ENCODE measurements around the gene MLH1.

MLH1 gene

GRCh38 chr3:36965440-36965839, 27.9 kb upstream of the MLH1 start:
- no peak overlapping the region for H3K4me2 ChIP-seq (ENCODE audit: low read length, poor library complexity, severe bottlenecking)
- no peak overlapping the region for H3K4me3 ChIP-seq (ENCODE audit: insufficient read depth in 1 of 2, low read depth in 1 of 2, low read length in 2 of 2)
- H3K4ac ChIP-seq (ENCODE audit: low read depth in 1 of 2, low read length in 2 of 2), result no peak overlapping the region
- H3K18ac ChIP-seq (ENCODE audit: low read depth in 1 of 2, low read length in 2 of 2), result no peak overlapping the region
- H3K4me1 ChIP-seq (ENCODE audit: control insufficient read depth, insufficient read depth, low read depth, low read length), result peaks cover 3% of the 10 kb centered on the region
- H4K8ac ChIP-seq (ENCODE audit: low read length), result no peak overlapping the region
- no peak overlapping the region for H3K23ac ChIP-seq (ENCODE audit: low read length in 2 of 2)
- H2BK5ac ChIP-seq (ENCODE audit: low read depth, low read length, poor library complexity, severe bottlenecking), result no peak overlapping the region
- H3K36me3 ChIP-seq (ENCODE audit: control insufficient read depth in 1 of 2, insufficient read depth in 2 of 2, low read depth in 1 of 2, low read length in 2 of 2), result no peaks in the 10 kb centered on the region
- no peak overlapping the region for H4K91ac ChIP-seq (ENCODE audit: low read length)
- 82% methylated on average over 3 of the region's 3 CpGs for WGBS
- no peak overlapping the region for H2BK15ac ChIP-seq (ENCODE audit: low read depth, poor library complexity, severe bottlenecking)
- DNase-seq, result no peak
- H3K27me3 ChIP-seq (ENCODE audit: control insufficient read depth in 1 of 2, insufficient read depth in 1 of 2, low read length in 2 of 2), result no peaks in the 10 kb centered on the region
- no peaks in the 10 kb centered on the region for H3K79me1 ChIP-seq (replicated peaks; ENCODE audit: low read length, poor library complexity, severe bottlenecking)
- H2AK5ac ChIP-seq (ENCODE audit: low read length, severe bottlenecking), result no peak overlapping the region
- H3K27ac ChIP-seq (ENCODE audit: low read length, poor library complexity, severe bottlenecking), result no peak overlapping the region
- no peak overlapping the region for H2BK120ac ChIP-seq (ENCODE audit: low read depth, low read length)
- H3K9ac ChIP-seq (ENCODE audit: low read length), result no peak overlapping the region
- no peak overlapping the region for H2BK12ac ChIP-seq (ENCODE audit: low read length in 2 of 2)
- no peak overlapping the region for H3K14ac ChIP-seq (ENCODE audit: low read length in 2 of 2)
- no peak overlapping the region for H2AFZ ChIP-seq (ENCODE audit: low read depth, low read length)
- H3K9me3 ChIP-seq (ENCODE audit: control insufficient read depth, low read length), result no peaks in the 10 kb centered on the region

DNA sequence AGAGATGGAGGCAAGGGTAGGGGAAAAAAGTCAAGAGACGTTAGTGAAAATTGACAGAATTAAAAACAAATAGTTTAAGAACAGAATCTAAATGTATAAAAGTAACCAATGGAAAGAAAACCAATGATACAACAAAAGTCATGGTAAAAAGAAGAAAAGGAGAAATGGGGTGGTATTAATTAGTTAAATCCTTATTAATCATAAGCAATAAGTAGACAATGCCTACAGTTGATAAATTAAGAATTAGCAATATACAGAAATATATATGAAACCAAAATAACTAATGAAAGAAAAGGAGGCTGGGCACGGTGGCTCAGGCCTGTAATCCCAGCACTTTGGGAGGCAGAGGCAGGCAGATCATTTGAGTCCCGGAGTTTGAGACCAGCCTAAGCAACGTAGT, 24.2 kb upstream of the MLH1 start:
- Histone ChIP-seq H3K4me2 (ENCODE audit: low read length, poor library complexity, severe bottlenecking) (no peak overlapping the region), H3K18ac (ENCODE audit: low read depth in 1 of 2, low read length in 2 of 2) (peak overlapping the region in 1 of 2 experiments; percentile 14), H3K36me3 (ENCODE audit: control insufficient read depth in 1 of 2, insufficient read depth in 2 of 2, low read depth in 1 of 2, low read length in 2 of 2) (no peaks in the 10 kb centered on the region), H3K9ac (ENCODE audit: low read length) (no peak overlapping the region), H4K91ac (ENCODE audit: low read length) (no peak overlapping the region), H3K14ac (ENCODE audit: low read length in 2 of 2) (no peak overlapping the region), H3K27me3 (ENCODE audit: control insufficient read depth in 1 of 2, insufficient read depth in 1 of 2, low read length in 2 of 2) (no peaks in the 10 kb centered on the region), H3K4me3 (ENCODE audit: insufficient read depth in 1 of 2, low read depth in 1 of 2, low read length in 2 of 2) (no peak overlapping the region), H3K27ac (ENCODE audit: low read length, poor library complexity, severe bottlenecking) (no peak overlapping the region), H3K4ac (ENCODE audit: low read depth in 1 of 2, low read length in 2 of 2) (no peak overlapping the region), H2AFZ (ENCODE audit: low read depth, low read length) (no peak overlapping the region), H3K23ac (ENCODE audit: low read length in 2 of 2) (no peak overlapping the region), H2BK15ac (ENCODE audit: low read depth, poor library complexity, severe bottlenecking) (no peak overlapping the region), H2BK120ac (ENCODE audit: low read depth, low read length) (no peak overlapping the region), H4K8ac (ENCODE audit: low read length) (no peak overlapping the region), H3K4me1 (ENCODE audit: control insufficient read depth, insufficient read depth, low read depth, low read length) (peaks cover 3% of the 10 kb centered on the region), H2BK12ac (ENCODE audit: low read length in 2 of 2) (no peak overlapping the region), H3K79me1 (replicated peaks; ENCODE audit: low read length, poor library complexity, severe bottlenecking) (no peaks in the 10 kb centered on the region), H2AK5ac (ENCODE audit: low read length, severe bottlenecking) (no peak overlapping the region), H3K9me3 (ENCODE audit: control insufficient read depth, low read length) (no peaks in the 10 kb centered on the region), H2BK5ac (ENCODE audit: low read depth, low read length, poor library complexity, severe bottlenecking) (no peak overlapping the region)
- WGBS, result 91% methylated on average over 4 of the region's 4 CpGs
- no peak for DNase-seq

DNA sequence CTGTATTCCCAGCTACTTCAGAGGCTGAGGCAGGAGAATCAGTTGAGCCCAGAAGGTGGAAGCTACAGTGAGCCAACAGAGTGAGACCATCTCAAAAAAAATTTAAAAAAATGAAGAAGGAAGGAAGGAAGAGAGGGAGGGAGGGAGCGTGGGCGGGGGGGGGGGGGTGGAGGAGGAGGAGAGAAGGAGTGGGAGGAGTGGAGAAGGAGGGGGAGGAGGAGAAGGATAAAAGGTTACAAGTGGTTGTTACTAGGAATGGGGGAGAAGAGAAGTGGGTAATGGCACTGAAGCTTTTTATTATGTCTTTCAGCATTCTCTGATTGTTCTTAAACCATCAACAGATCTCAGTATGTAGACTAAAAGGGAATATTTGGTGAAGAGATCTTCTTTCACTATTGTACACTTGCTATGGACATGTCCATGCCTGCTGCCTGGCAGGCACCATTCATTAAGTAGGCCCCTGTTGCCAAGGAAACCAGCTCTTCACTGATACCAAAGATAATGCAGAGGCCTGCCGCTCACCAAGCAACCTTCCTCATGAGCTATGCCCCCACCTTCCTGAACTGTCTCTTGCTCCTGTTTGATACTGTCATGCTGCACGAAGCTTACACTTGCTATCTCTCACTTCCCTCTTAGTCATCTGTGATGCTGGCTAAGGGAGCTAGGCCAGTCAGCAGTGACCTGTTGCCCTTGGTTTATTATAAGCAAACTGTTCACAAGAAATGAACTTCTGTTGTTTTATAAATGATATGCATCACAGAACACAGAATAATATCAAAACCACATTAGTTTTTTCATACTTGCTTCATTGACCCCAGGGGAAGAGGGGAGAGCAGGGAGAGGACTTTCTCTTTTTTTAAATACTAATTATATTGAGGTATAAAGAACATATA, 23.5 kb upstream of the MLH1 start:
- Histone ChIP-seq H3K23ac (ENCODE audit: low read length in 2 of 2) (no peak overlapping the region), H2BK15ac (ENCODE audit: low read depth, poor library complexity, severe bottlenecking) (no peak overlapping the region), H4K91ac (ENCODE audit: low read length) (no peak overlapping the region), H3K27ac (ENCODE audit: low read length, poor library complexity, severe bottlenecking) (peak overlapping the region; percentile 3), H3K79me1 (replicated peaks; ENCODE audit: low read length, poor library complexity, severe bottlenecking) (no peaks in the 10 kb centered on the region), H3K4ac (ENCODE audit: low read depth in 1 of 2, low read length in 2 of 2) (peak overlapping the region in 1 of 2 experiments; percentile 51), H3K27me3 (ENCODE audit: control insufficient read depth in 1 of 2, insufficient read depth in 1 of 2, low read length in 2 of 2) (no peaks in the 10 kb centered on the region), H3K4me3 (ENCODE audit: insufficient read depth in 1 of 2, low read depth in 1 of 2, low read length in 2 of 2) (no peak overlapping the region), H2AK5ac (ENCODE audit: low read length, severe bottlenecking) (no peak overlapping the region), H2BK5ac (ENCODE audit: low read depth, low read length, poor library complexity, severe bottlenecking) (no peak overlapping the region), H2BK120ac (ENCODE audit: low read depth, low read length) (no peak overlapping the region), H4K8ac (ENCODE audit: low read length) (no peak overlapping the region), H3K9me3 (ENCODE audit: control insufficient read depth, low read length) (no peaks in the 10 kb centered on the region), H3K4me2 (ENCODE audit: low read length, poor library complexity, severe bottlenecking) (no peak overlapping the region), H3K18ac (ENCODE audit: low read depth in 1 of 2, low read length in 2 of 2) (peak overlapping the region in 1 of 2 experiments; percentile 14), H2BK12ac (ENCODE audit: low read length in 2 of 2) (no peak overlapping the region), H3K4me1 (ENCODE audit: control insufficient read depth, insufficient read depth, low read depth, low read length) (peaks cover 3% of the 10 kb centered on the region), H3K36me3 (ENCODE audit: control insufficient read depth in 1 of 2, insufficient read depth in 2 of 2, low read depth in 1 of 2, low read length in 2 of 2) (no peaks in the 10 kb centered on the region), H3K9ac (ENCODE audit: low read length) (no peak overlapping the region), H3K14ac (ENCODE audit: low read length in 2 of 2) (no peak overlapping the region), H2AFZ (ENCODE audit: low read depth, low read length) (peak overlapping the region; percentile 63)
- WGBS, result 9% methylated on average over 4 of the region's 4 CpGs
- DNase-seq, result peak; percentile 82

GRCh38 chr3:36972163-36972562, 21.2 kb upstream of the MLH1 start:
- Histone ChIP-seq H3K4me1 (ENCODE audit: control insufficient read depth, insufficient read depth, low read depth, low read length) (peaks cover 3% of the 10 kb centered on the region), H3K9me3 (ENCODE audit: control insufficient read depth, low read length) (no peaks in the 10 kb centered on the region), H3K4me2 (ENCODE audit: low read length, poor library complexity, severe bottlenecking) (no peak overlapping the region), H3K23ac (ENCODE audit: low read length in 2 of 2) (no peak overlapping the region), H3K18ac (ENCODE audit: low read depth in 1 of 2, low read length in 2 of 2) (no peak overlapping the region), H3K4ac (ENCODE audit: low read depth in 1 of 2, low read length in 2 of 2) (no peak overlapping the region), H2BK12ac (ENCODE audit: low read length in 2 of 2) (no peak overlapping the region), H3K14ac (ENCODE audit: low read length in 2 of 2) (no peak overlapping the region), H2AK5ac (ENCODE audit: low read length, severe bottlenecking) (no peak overlapping the region), H4K91ac (ENCODE audit: low read length) (no peak overlapping the region), H3K4me3 (ENCODE audit: insufficient read depth in 1 of 2, low read depth in 1 of 2, low read length in 2 of 2) (no peak overlapping the region), H2AFZ (ENCODE audit: low read depth, low read length) (no peak overlapping the region), H3K27me3 (ENCODE audit: control insufficient read depth in 1 of 2, insufficient read depth in 1 of 2, low read length in 2 of 2) (no peaks in the 10 kb centered on the region), H3K36me3 (ENCODE audit: control insufficient read depth in 1 of 2, insufficient read depth in 2 of 2, low read depth in 1 of 2, low read length in 2 of 2) (no peaks in the 10 kb centered on the region), H3K79me1 (replicated peaks; ENCODE audit: low read length, poor library complexity, severe bottlenecking) (no peaks in the 10 kb centered on the region), H3K27ac (ENCODE audit: low read length, poor library complexity, severe bottlenecking) (no peak overlapping the region), H2BK15ac (ENCODE audit: low read depth, poor library complexity, severe bottlenecking) (no peak overlapping the region), H2BK5ac (ENCODE audit: low read depth, low read length, poor library complexity, severe bottlenecking) (no peak overlapping the region), H2BK120ac (ENCODE audit: low read depth, low read length) (no peak overlapping the region), H4K8ac (ENCODE audit: low read length) (no peak overlapping the region), H3K9ac (ENCODE audit: low read length) (no peak overlapping the region)
- 100% methylated on average over 1 of the region's 2 CpGs for WGBS
- no peak for DNase-seq

All from mesenchymal stem cell (in vitro differentiated cells and primary cell).